Stomach (tissue), 9 donors: Measurements from ENCODE around the gene LCORL. TPM values are rescaled to one million over a fixed set of nuclear protein-coding genes. Genes with fewer than 3 reads are reported as not detected.

ENCODE experiments used
- DNase-seq, 2 donors: peaks; one replicate each; pipeline versions ENCODE4 v3.0.0 to v3.0.0-alpha.2; 2013 to 2019
- H3K27ac ChIP-seq, 5 donors: fragments of 200-600 bp in 4 of 5; sonication (generic) in 4 of 5; one replicate each; pipeline ENCODE4 v1.5.1; 2013 to 2019; ENCODE audit warnings: mild to moderate bottlenecking in 1 of 5, moderate library complexity in 1 of 5
- H3K27me3 ChIP-seq, 3 donors: fragments of 200-600 bp; sonication (generic); one replicate each; pipeline ENCODE4 v1.5.1; 2017 to 2019; ENCODE audit warnings: mixed run types in 1 of 3
- H3K36me3 ChIP-seq, 4 donors: fragments of 200-600 bp; sonication (generic); 1 replicate in 3 of 4; 2 replicates in 1 of 4; pipeline ENCODE4 v1.5.1; 2016 to 2019
- H3K4me1 ChIP-seq, 4 donors: fragments of 200-600 bp; sonication (generic); one replicate each; pipeline ENCODE4 v1.5.1; 2016 to 2019
- H3K4me3 ChIP-seq, 4 donors: fragments of 200-600 bp; sonication (generic) in 3 of 4; one replicate each; pipeline ENCODE4 v1.5.1; 2016 to 2019; ENCODE audit warnings: mild to moderate bottlenecking in 1 of 4
- H3K9me3 ChIP-seq, 4 donors: fragments of 200-600 bp; sonication (generic); one replicate each; pipeline ENCODE4 v1.5.1; 2016 to 2019
- EP300 ChIP-seq: sonication (generic); formaldehyde crosslinking; IDR thresholded peaks from one replicate; pipeline ENCODE4 v1.6.1; 2017; ENCODE audit warnings: antibody characterized with exemption
- POLR2A ChIP-seq, 4 donors: fragments of 450-650 bp; IDR thresholded peaks; one replicate each; pipeline ENCODE4 v1.6.1; 2016; ENCODE audit warnings: antibody characterized with exemption in 4 of 4, control low read depth in 2 of 4, mild to moderate bottlenecking in 1 of 4, moderate library complexity in 1 of 4
- POLR2AphosphoS5 ChIP-seq, 3 donors: sonication (generic); formaldehyde crosslinking; IDR thresholded peaks; one replicate each; pipeline ENCODE4 v1.6.1; 2016; ENCODE audit warnings: antibody characterized with exemption in 3 of 3
- WGBS, 5 donors: extraction: QIAGEN DNeasy Blood & Tissue Kit in 3 of 5; methylation state at CpG; one replicate each; pipeline versions ENCODE4 v1.1.5 to v1.1.7; 2013 to 2018; 5-methylcytosine and 5-hydroxymethylcytosine counted together
- intact Hi-C: fragments of 100-400 bp; cut with DNase I; formaldehyde crosslinking; loops from one replicate; pipeline ENCODE4 v1.15.1; 2023; ENCODE audit warnings: low total_unique reads
- polyA plus RNA-seq, 3 donors: library from polyadenylated mRNA; stranded (reverse); fragments of 200-250 nt; gene quantifications; one replicate each; pipeline ENCODE4 v1.2.3, GENCODE V29; 2013
- total RNA-seq, 5 donors: library from RNA; depleted of rRNA; stranded (reverse); fragments of >200 nt; gene quantifications; one replicate each; pipeline versions ENCODE4 v1.1.0 to v1.2.3, GENCODE V29; 2014 to 2016
- TF ChIP-seq, protein P1 (sequence below), 7 experiments: fragments of 450-650 bp in 4 of 7; fragments of 200-600 bp in 3 of 7; sonication (generic) in 3 of 7; IDR thresholded peaks; one replicate each; pipeline ENCODE4 v1.5.1; 2016 to 2019; ENCODE audit warnings: antibody characterized with exemption in 7 of 7, control low read depth in 2 of 7, mild to moderate bottlenecking in 1 of 7
- donor health status: healthy with polysubstance abuse.
- donor health status: Bipolar disorder and iron deficiency.
- donor health status: healthy.

The LCORL gene
- total and polyA plus RNA-seq, 8 donors: 1.8 to 28.1 (median 8.2) TPM

DNA sequence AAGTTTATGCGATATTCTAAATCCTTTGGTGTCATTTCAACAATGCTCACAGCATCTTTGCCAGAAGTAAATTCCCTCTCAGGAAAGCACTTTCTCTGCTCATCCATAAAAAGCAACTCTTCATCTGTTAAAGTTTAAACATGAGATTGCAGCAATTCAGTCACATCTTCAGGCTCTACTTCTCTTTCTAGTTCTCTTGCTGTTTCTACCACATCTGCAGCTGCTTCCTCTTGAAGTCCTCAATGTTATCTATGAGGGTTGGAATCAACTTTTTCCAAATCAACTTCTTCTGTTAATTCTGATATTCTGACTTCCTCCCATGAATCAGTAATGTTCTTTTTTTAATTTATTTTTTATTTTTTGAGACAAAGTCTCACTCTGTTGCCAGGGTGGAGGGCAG, 100.9 kb downstream of the LCORL start:
- 77 to 97% (median 90%) methylated on average over 1 of the region's 1 CpG for WGBS, 5 donors
- TF ChIP-seq POLR2AphosphoS5 (IDR thresholded peaks at IDR 0.05) (no peak), EP300 (no peak), POLR2A (IDR thresholded peaks at IDR 0.05) (no peak)
- TF ChIP-seq, protein P1, sequence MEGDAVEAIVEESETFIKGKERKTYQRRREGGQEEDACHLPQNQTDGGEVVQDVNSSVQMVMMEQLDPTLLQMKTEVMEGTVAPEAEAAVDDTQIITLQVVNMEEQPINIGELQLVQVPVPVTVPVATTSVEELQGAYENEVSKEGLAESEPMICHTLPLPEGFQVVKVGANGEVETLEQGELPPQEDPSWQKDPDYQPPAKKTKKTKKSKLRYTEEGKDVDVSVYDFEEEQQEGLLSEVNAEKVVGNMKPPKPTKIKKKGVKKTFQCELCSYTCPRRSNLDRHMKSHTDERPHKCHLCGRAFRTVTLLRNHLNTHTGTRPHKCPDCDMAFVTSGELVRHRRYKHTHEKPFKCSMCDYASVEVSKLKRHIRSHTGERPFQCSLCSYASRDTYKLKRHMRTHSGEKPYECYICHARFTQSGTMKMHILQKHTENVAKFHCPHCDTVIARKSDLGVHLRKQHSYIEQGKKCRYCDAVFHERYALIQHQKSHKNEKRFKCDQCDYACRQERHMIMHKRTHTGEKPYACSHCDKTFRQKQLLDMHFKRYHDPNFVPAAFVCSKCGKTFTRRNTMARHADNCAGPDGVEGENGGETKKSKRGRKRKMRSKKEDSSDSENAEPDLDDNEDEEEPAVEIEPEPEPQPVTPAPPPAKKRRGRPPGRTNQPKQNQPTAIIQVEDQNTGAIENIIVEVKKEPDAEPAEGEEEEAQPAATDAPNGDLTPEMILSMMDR (IDR thresholded peaks at IDR 0.05): no peak
- H3K36me3 ChIP-seq: peaks cover 0 to 14% (median 12%) of the 10 kb centered on the region in 4 donors
- H3K9me3 ChIP-seq: no peaks in the 10 kb centered on the region
- DNase-seq: no peak
- H3K27ac ChIP-seq: no peak overlapping the region
- intact Hi-C loops: no loop called here
- no peak overlapping the region for H3K4me3 ChIP-seq
- no peaks in the 10 kb centered on the region for H3K27me3 ChIP-seq
- no peaks in the 10 kb centered on the region for H3K4me1 ChIP-seq

DNA sequence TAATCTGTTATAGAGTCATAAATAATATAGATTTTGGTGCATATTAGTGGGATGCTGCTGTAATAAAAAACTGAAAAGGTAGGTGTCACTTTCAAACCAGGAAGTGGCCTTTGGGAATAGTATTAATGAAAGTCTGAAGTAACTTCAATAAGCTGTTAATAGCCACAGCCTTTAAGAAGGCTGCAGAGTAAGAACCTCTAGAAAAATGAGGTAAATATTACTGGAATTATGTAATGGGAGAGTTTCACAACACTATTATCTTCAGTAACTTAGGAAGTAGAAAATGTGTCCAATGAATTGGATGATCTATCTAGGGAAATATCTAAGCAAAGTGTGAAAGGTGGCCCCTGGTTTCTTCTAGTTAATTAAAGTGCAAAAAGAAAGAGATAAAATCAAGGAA, 106.1 kb downstream of the LCORL start:
- Histone ChIP-seq H3K27me3 (no peaks in the 10 kb centered on the region), H3K4me3 (no peak overlapping the region), H3K9me3 (no peaks in the 10 kb centered on the region), H3K36me3 (peaks cover 0 to 13% (median 9%) of the 10 kb centered on the region in 4 donors), H3K4me1 (no peaks in the 10 kb centered on the region), H3K27ac (no peak overlapping the region)
- DNase-seq: no peak
- TF ChIP-seq, protein P1 (IDR thresholded peaks at IDR 0.05): no peak
- TF ChIP-seq POLR2A (IDR thresholded peaks at IDR 0.05) (no peak), EP300 (no peak), POLR2AphosphoS5 (IDR thresholded peaks at IDR 0.05) (no peak)
- intact Hi-C loops: no loop called here

DNA sequence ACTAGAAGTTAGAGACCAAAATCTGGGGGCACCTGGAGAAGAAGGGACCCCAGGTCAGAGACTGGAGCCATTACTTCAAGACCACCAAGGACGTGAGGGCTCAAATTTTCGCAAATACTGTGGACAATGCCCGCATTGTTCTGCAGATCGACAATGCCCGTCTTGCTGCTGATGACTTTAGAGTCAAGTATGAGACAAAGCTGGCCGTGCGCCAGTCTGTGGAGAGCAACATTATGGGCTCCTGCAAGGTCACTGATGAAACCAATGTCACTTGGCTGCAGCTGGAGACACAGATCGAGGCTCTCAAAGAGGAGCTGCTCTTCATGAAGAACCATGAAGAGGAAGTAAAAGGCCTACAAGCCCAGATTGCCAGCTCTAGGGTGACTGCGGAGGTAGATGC, 109.5 kb downstream of the LCORL start:
- no peaks in the 10 kb centered on the region for H3K4me1 ChIP-seq
- WGBS, 5 donors: 94 to 99% (median 96%) methylated on average over 9 of the region's 9 CpGs
- H3K27me3 ChIP-seq: no peaks in the 10 kb centered on the region
- peaks cover 0 to 13% (median 9%) of the 10 kb centered on the region in 4 donors for H3K36me3 ChIP-seq
- no peak for DNase-seq
- intact Hi-C loops: no loop called here
- no peaks in the 10 kb centered on the region for H3K9me3 ChIP-seq
- no peak for TF ChIP-seq EP300
- no peak for TF ChIP-seq POLR2A (IDR thresholded peaks at IDR 0.05)
- TF ChIP-seq, protein P1 (IDR thresholded peaks at IDR 0.05): no peak
- no peak for TF ChIP-seq POLR2AphosphoS5 (IDR thresholded peaks at IDR 0.05)
- no peak overlapping the region for H3K4me3 ChIP-seq
- H3K27ac ChIP-seq: no peak overlapping the region

- TF ChIP-seq POLR2A (IDR thresholded peaks at IDR 0.05) (no peak), POLR2AphosphoS5 (IDR thresholded peaks at IDR 0.05) (no peak), EP300 (no peak)
- TF ChIP-seq, protein P1 (IDR thresholded peaks at IDR 0.05): no peak
- intact Hi-C loops: no loop called here
- Histone ChIP-seq H3K4me1 (no peaks in the 10 kb centered on the region), H3K36me3 (peaks cover 0 to 13% (median 9%) of the 10 kb centered on the region in 4 donors), H3K9me3 (no peaks in the 10 kb centered on the region), H3K27me3 (no peaks in the 10 kb centered on the region), H3K4me3 (no peak overlapping the region), H3K27ac (no peak overlapping the region)
- 94 to 97% (median 97%) methylated on average over 11 of the region's 11 CpGs for WGBS, 5 donors
- DNase-seq: no peak
Measured at GRCh38 chr4:17911608-17912007, 109.9 kb downstream of the LCORL start.
